Breast epithelium (tissue), 4 donors: ENCODE results near the gene ABR. TPM values are rescaled to one million over a fixed set of nuclear protein-coding genes. Genes with fewer than 3 reads are reported as not detected.
"Not testable (repeated sequence)": the region's sequence is repeated elsewhere in the genome, so short reads cannot be mapped to it uniquely, and the experiment has no call there.

Source experiments
- DNase-seq, 2 donors: peaks; one replicate each; pipeline ENCODE4 v3.0.0-alpha.2; 2019; ENCODE audit warnings: low spot score in 2 of 2
- H3K27ac ChIP-seq, 2 donors: fragments of 200-600 bp; sonication (generic) in 1 of 2; one replicate each; pipeline ENCODE4 v1.5.1; 2016 to 2019; ENCODE audit warnings: mild to moderate bottlenecking in 1 of 2
- H3K27me3 ChIP-seq, 2 donors: fragments of 200-600 bp; sonication (generic) in 1 of 2; one replicate each; pipeline versions ENCODE4 v1.5.1 to v1.6.0; 2017 to 2019; ENCODE audit warnings: control low read depth in 1 of 2, mild to moderate bottlenecking in 1 of 2
- H3K36me3 ChIP-seq: fragments of 200-600 bp; one replicate; pipeline ENCODE4 v1.5.1; 2019
- H3K4me1 ChIP-seq, 2 donors: fragments of 200-600 bp; sonication (generic); one replicate each; pipeline ENCODE4 v1.5.1; 2016 to 2019; ENCODE audit warnings: control low read depth in 1 of 2
- H3K4me3 ChIP-seq, 3 donors: fragments of 200-600 bp; sonication (generic); 1 replicate in 2 of 3; 2 replicates in 1 of 3; pipeline ENCODE4 v1.5.1; 2016 to 2019; ENCODE audit warnings: mild to moderate bottlenecking in 3 of 3, moderate library complexity in 2 of 3
- H3K9me3 ChIP-seq, 2 donors: fragments of 200-600 bp; sonication (generic) in 1 of 2; one replicate each; pipeline ENCODE4 v1.5.1; 2016 to 2019; ENCODE audit warnings: control low read depth in 1 of 2
- CTCF ChIP-seq, 3 donors: fragments of 450-650 bp; IDR thresholded peaks; one replicate each; pipeline ENCODE4 v1.5.1; 2016 to 2017; ENCODE audit warnings: antibody characterized with exemption in 3 of 3, mild to moderate bottlenecking in 3 of 3, moderate library complexity in 3 of 3
- POLR2A ChIP-seq: fragments of 450-650 bp; IDR thresholded peaks from one replicate; pipeline ENCODE4 v1.6.1; 2016; ENCODE audit warnings: antibody characterized with exemption, mild to moderate bottlenecking, moderate library complexity
- POLR2AphosphoS5 ChIP-seq, 3 donors: sonication (generic); formaldehyde crosslinking; IDR thresholded peaks; one replicate each; pipeline ENCODE4 v1.6.1; 2017; ENCODE audit warnings: antibody characterized with exemption in 3 of 3
- intact Hi-C: fragments of 100-400 bp; cut with DNase I; formaldehyde crosslinking; loops from one replicate; pipeline ENCODE4 v1.15.1; 2023; ENCODE audit warnings: low total_unique reads
- total RNA-seq, 3 donors: library from RNA; depleted of rRNA; stranded (reverse); fragments of >200 nt; gene quantifications; one replicate each; pipeline ENCODE4 v1.1.0, GENCODE V29; 2016

Gene ABR
- total RNA-seq, 3 donors from 2014 or later: 63.5 to 77.0 (median 75.0) TPM

- DNase-seq: no peak
- Histone ChIP-seq H3K36me3 (no peaks in the 10 kb centered on the region), H3K4me1 (peaks cover 0 to 12% of the 10 kb centered on the region in 2 donors), H3K27me3 (no peaks in the 10 kb centered on the region), H3K27ac (peak overlapping the region in 1 of 2 donors; percentile 59), H3K9me3 (no peaks in the 10 kb centered on the region), H3K4me3 (no peak overlapping the region)
- intact Hi-C loops: loop anchor here (10.0 kb wide), 1 partner anchor 61 kb away; no protein-coding TSS in a partner anchor
- no peak for TF ChIP-seq POLR2AphosphoS5 (IDR thresholded peaks at IDR 0.05)
- TF ChIP-seq POLR2A: no peak
- no peak for TF ChIP-seq CTCF (IDR thresholded peaks at IDR 0.05)
These were observed 55.7 kb downstream of the ABR start for GRCh38 chr17:1123921-1124715.

GRCh38 chr17:1123393-1123831, 56.4 kb downstream of the ABR start:
- peak overlapping the region in 1 of 3 donors; percentile 45 for H3K4me3 ChIP-seq
- H3K9me3 ChIP-seq: no peaks in the 10 kb centered on the region
- H3K4me1 ChIP-seq: peaks cover 0 to 12% of the 10 kb centered on the region in 2 donors
- intact Hi-C loops: loop anchor here (10.0 kb wide), 1 partner anchor 61 kb away; no protein-coding TSS in a partner anchor
- H3K27ac ChIP-seq: peak overlapping the region; percentile 54 to 59
- H3K36me3 ChIP-seq: no peaks in the 10 kb centered on the region
- H3K27me3 ChIP-seq: no peaks in the 10 kb centered on the region
- TF ChIP-seq POLR2AphosphoS5 (IDR thresholded peaks at IDR 0.05) (no peak), CTCF (IDR thresholded peaks at IDR 0.05) (no peak), POLR2A (no peak)
- no peak for DNase-seq

- Histone ChIP-seq H3K27me3 (no peaks in the 10 kb centered on the region), H3K9me3 (no peaks in the 10 kb centered on the region), H3K36me3 (no peaks in the 10 kb centered on the region), H3K4me1 (peaks cover 0 to 12% of the 10 kb centered on the region in 2 donors), H3K4me3 (peak overlapping the region in 1 of 3 donors; percentile 45), H3K27ac (peak overlapping the region; percentile 54 to 59)
- peak; percentile 67 to 84 for DNase-seq
- intact Hi-C loops: loop anchor here (10.0 kb wide), 1 partner anchor 62 kb away; no protein-coding TSS in a partner anchor
- TF ChIP-seq CTCF (IDR thresholded peaks at IDR 0.05) (peak; percentile 83 to 94 (median 93)), POLR2A (no peak), POLR2AphosphoS5 (IDR thresholded peaks at IDR 0.05) (peak in 2 of 3 donors; percentile 42 to 43)
These were observed 57.0 kb downstream of the ABR start for GRCh38 chr17:1122533-1123392.

- H3K27me3 ChIP-seq, H3K9me3 ChIP-seq, H3K4me3 ChIP-seq, H3K36me3 ChIP-seq, DNase-seq, H3K27ac ChIP-seq: not testable (repeated sequence)
- intact Hi-C loops: loop anchor here (10.0 kb wide), 1 partner anchor 63 kb away; no protein-coding TSS in a partner anchor
- H3K4me1 ChIP-seq: peaks cover 0 to 12% of the 10 kb centered on the region in 2 donors
These were observed 58.4 kb downstream of the ABR start for GRCh38 chr17:1121442-1121817.

- H3K4me3 ChIP-seq: no peak overlapping the region
- H3K27ac ChIP-seq: no peak overlapping the region
- intact Hi-C loops: loop anchor here (10.0 kb wide), 1 partner anchor 64 kb away; no protein-coding TSS in a partner anchor
- H3K36me3 ChIP-seq: no peaks in the 10 kb centered on the region
- H3K9me3 ChIP-seq: no peaks in the 10 kb centered on the region
- H3K4me1 ChIP-seq: peaks cover 0 to 12% of the 10 kb centered on the region in 2 donors
- no peak for DNase-seq
- no peak for TF ChIP-seq POLR2A
- no peak for TF ChIP-seq POLR2AphosphoS5 (IDR thresholded peaks at IDR 0.05)
- TF ChIP-seq CTCF (IDR thresholded peaks at IDR 0.05): no peak
- no peaks in the 10 kb centered on the region for H3K27me3 ChIP-seq
These were observed 59.0 kb downstream of the ABR start for GRCh38 chr17:1120596-1121441.
